PC-9 (cell line): Measurements from ENCODE around the gene TXNDC8. TPM values are rescaled to one million over a fixed set of nuclear protein-coding genes. Genes with fewer than 3 reads are reported as not detected.
"Not testable (repeated sequence)": the region's sequence is repeated elsewhere in the genome, so short reads cannot be mapped to it uniquely, and the experiment has no call there.

Experiments
- BruUV-seq: library from RNA; stranded (reverse); fragments of 400-500 nt; replicated peaks from 2 replicates; lab custom pipeline; 2021; lab: Mats Ljungman, UMichigan
- CTCF ChIA-PET: fragments of 300-600 bp; sonication (Branson Sonifier 250); formaldehyde crosslinking; loops from one replicate; lab custom pipeline; 2022; ENCODE audit warnings: antibody characterized with exemption; lab: Charles Lee
- POLR2A ChIA-PET: fragments of 300-600 bp; sonication (Branson Sonifier 250); formaldehyde crosslinking; loops from one replicate; lab custom pipeline; 2022; ENCODE audit warnings: antibody characterized with exemption; ENCODE audit not compliant: unreplicated experiment; lab: Charles Lee
- DNase-seq, 2 experiments: peaks; one replicate each; pipeline versions ENCODE4 v3.0.0 to v3.0.0-alpha.2; 2015 to 2022; ENCODE audit warnings: mixed read lengths in 1 of 2
- H2AFZ ChIP-seq: fragments of 200-600 bp; sonication (generic); 2 replicates; pipeline ENCODE4 v1.8.1; 2017; ENCODE audit warnings: antibody characterized with exemption
- H3F3A ChIP-seq: fragments of 200-600 bp; sonication (generic); 2 replicates; pipeline ENCODE4 v1.8.1; 2017; ENCODE audit warnings: antibody characterized with exemption, mild to moderate bottlenecking, low read depth; ENCODE audit not compliant: insufficient read depth
- H3K27ac ChIP-seq: fragments of 200-600 bp; sonication (generic); 2 replicates; pipeline ENCODE4 v1.6.1; 2016; ENCODE audit warnings: mixed run types
- H3K27me3 ChIP-seq: fragments of 200-600 bp; sonication (generic); 2 replicates; pipeline ENCODE4 v1.6.1; 2016; ENCODE audit warnings: low read depth, mixed run types; ENCODE audit not compliant: insufficient read depth
- H3K36me3 ChIP-seq: fragments of 200-600 bp; sonication (generic); 2 replicates; pipeline ENCODE4 v1.6.1; 2016; ENCODE audit warnings: low read depth, mixed run types
- H3K4me1 ChIP-seq: fragments of 200-600 bp; sonication (generic); replicated peaks from 2 replicates; pipeline ENCODE4 v1.6.1; 2016; ENCODE audit warnings: mixed run types; ENCODE audit not compliant: insufficient read depth
- H3K4me2 ChIP-seq: fragments of 200-600 bp; sonication (generic); 2 replicates; pipeline ENCODE4 v1.6.1; 2017; ENCODE audit warnings: mixed run types
- H3K4me3 ChIP-seq: fragments of 200-600 bp; sonication (generic); 2 replicates; pipeline ENCODE4 v1.6.1; 2016; ENCODE audit warnings: mixed run types
- H3K79me2 ChIP-seq: fragments of 200-600 bp; sonication (generic); 2 replicates; pipeline ENCODE4 v1.6.1; 2017; ENCODE audit warnings: low read depth, mixed run types
- H3K9me2 ChIP-seq: fragments of 200-600 bp; sonication (generic); 2 replicates; pipeline ENCODE4 v1.8.1; 2017; ENCODE audit warnings: mild to moderate bottlenecking; ENCODE audit not compliant: insufficient read depth
- H3K9me3 ChIP-seq: fragments of 200-600 bp; sonication (generic); 2 replicates; pipeline ENCODE4 v1.8.1; 2016; ENCODE audit warnings: low read depth; ENCODE audit not compliant: insufficient read depth
- H4K20me1 ChIP-seq: fragments of 200-600 bp; sonication (generic); 2 replicates; pipeline ENCODE4 v1.8.1; 2017; ENCODE audit not compliant: insufficient read depth
- EZH2 ChIP-seq: fragments of 200-600 bp; sonication (generic); IDR thresholded peaks from 2 replicates; pipeline ENCODE4 v1.8.0; 2017; ENCODE audit warnings: antibody characterized with exemption, low read depth
- intact Hi-C: fragments of 100-400 bp; cut with micrococcal nuclease; formaldehyde crosslinking; loops from one replicate; pipeline ENCODE4 v1.10.0; 2022; ENCODE audit not compliant: unreplicated experiment
- total RNA-seq: library from RNA; stranded (reverse); gene quantifications from 2 replicates; pipeline ENCODE4 v1.2.3, GENCODE V29; 2021
- TF ChIP-seq, protein P1 (sequence below): fragments of 200-600 bp; sonication (generic); conservative IDR thresholded peaks from 2 replicates; pipeline ENCODE4 v1.6.1; 2017; ENCODE audit warnings: mixed run types, antibody characterized with exemption, mild to moderate bottlenecking, moderate library complexity

The TXNDC8 gene
- total RNA-seq, 1 experiment from 2014 or later, result not detected

DNA sequence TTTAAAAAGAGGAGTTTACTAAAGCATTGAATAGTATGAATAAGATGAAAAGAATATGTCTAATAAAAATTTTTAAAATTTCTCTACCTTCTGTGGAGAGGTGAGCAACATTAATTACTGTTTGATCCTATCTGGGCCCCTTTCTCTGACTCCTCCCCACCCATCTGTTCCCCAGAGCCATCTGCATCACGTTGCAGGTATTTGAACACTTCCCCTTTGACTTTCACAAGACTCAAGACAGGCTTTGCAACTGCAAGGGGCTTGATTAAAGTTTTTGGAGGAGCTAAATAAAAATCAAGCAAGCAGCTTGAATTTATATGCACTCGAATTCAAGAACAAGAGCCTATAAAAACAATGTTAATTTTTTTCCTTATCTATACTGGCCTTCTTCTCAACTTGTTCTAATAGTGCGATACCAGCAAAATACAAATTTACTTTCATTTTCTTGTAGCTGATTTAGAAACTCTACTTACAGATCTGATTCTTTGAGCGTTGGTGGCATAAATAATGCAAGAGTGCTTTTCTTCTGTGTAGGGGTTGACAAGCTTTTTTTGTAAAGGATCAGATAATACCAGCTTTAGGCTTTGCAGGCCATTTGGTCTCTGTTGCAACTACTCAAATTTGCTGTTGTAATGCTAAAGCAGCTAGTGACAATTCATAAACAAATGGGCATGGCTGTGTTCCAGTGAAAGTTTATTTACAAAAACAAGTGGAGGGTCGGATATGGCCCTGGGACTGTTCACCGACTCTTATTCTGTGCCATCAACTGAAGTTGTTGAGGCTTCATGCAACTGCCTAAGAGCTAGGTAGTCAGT lies 21.2 kb downstream of the TXNDC8 start:
- H3K9me2 ChIP-seq, result no peaks in the 10 kb centered on the region
- POLR2A ChIA-PET, result no interaction called here
- TF ChIP-seq EZH2, result no peak
- TF ChIP-seq, protein P1, sequence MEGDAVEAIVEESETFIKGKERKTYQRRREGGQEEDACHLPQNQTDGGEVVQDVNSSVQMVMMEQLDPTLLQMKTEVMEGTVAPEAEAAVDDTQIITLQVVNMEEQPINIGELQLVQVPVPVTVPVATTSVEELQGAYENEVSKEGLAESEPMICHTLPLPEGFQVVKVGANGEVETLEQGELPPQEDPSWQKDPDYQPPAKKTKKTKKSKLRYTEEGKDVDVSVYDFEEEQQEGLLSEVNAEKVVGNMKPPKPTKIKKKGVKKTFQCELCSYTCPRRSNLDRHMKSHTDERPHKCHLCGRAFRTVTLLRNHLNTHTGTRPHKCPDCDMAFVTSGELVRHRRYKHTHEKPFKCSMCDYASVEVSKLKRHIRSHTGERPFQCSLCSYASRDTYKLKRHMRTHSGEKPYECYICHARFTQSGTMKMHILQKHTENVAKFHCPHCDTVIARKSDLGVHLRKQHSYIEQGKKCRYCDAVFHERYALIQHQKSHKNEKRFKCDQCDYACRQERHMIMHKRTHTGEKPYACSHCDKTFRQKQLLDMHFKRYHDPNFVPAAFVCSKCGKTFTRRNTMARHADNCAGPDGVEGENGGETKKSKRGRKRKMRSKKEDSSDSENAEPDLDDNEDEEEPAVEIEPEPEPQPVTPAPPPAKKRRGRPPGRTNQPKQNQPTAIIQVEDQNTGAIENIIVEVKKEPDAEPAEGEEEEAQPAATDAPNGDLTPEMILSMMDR, result no peak
- CTCF ChIA-PET, result no interaction called here
- no peaks in the 10 kb centered on the region for H3K27me3 ChIP-seq
- H4K20me1 ChIP-seq, result no peaks in the 10 kb centered on the region
- H3K79me2 ChIP-seq, result no peaks in the 10 kb centered on the region
- BruUV-seq, result no TSS peak
- H3K9me3 ChIP-seq, result peaks cover 5% of the 10 kb centered on the region
- no peaks in the 10 kb centered on the region for H3K4me1 ChIP-seq
- H3K4me3 ChIP-seq, result no peak overlapping the region
- H3K4me2 ChIP-seq, result no peak overlapping the region
- no peaks in the 10 kb centered on the region for H3K36me3 ChIP-seq
- H2AFZ ChIP-seq, result no peak overlapping the region
- intact Hi-C loops, result no loop called here
- no peak overlapping the region for H3K27ac ChIP-seq
- DNase-seq, result no peak
- H3F3A ChIP-seq, result no peaks in the 10 kb centered on the region

DNA sequence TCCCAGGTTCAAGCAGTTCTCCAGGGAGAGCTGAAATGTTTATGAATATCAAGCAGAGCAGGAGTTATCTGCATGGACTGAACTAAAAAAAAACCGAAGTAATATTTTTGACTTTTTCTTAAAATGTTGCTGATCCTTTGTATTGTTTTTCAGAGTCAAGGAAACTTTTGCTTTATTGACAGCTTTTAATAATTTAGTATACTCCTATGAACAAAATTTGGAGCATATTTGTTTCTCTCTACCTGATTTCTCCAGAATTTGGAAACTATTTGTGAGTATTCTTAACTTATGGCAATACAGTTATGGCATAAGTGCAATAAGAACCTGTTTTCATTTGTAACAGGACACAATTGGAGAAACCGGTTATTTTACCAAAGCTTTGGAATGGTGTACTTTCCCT lies 25.7 kb downstream of the TXNDC8 start:
- H3K4me1 ChIP-seq, BruUV-seq, H3K36me3 ChIP-seq, CTCF ChIA-PET, H2AFZ ChIP-seq, H3K9me3 ChIP-seq, H3K27me3 ChIP-seq, H3K27ac ChIP-seq, intact Hi-C loops, H3K4me3 ChIP-seq, POLR2A ChIA-PET, H4K20me1 ChIP-seq, H3K9me2 ChIP-seq, H3F3A ChIP-seq, H3K79me2 ChIP-seq, H3K4me2 ChIP-seq, DNase-seq: not testable (repeated sequence)

DNA sequence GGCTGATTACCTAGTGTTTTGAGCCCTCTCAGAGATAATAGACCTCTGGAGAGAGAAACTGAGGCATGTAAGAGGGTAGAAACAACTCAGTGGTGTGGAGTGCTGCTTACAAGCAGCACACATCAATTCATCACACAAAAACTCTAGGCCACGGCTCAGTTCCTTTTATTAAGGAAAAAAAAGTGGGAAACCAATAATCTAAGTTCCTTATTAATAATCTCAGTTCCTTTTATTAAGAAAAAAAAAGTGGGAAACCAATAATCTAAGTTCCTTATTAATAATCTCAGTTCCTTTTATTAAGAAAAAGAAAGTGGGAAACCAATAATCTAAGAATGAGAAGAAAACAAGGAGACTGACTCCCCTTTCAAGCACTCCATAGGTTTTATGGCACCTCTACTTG lies 28.0 kb downstream of the TXNDC8 start:
- no peaks in the 10 kb centered on the region for H3K27me3 ChIP-seq
- H3K36me3 ChIP-seq, result no peaks in the 10 kb centered on the region
- DNase-seq, result no peak
- H2AFZ ChIP-seq, result no peak overlapping the region
- H3K4me3 ChIP-seq, result no peak overlapping the region
- no peaks in the 10 kb centered on the region for H4K20me1 ChIP-seq
- CTCF ChIA-PET, result no interaction called here
- H3K9me2 ChIP-seq, result no peaks in the 10 kb centered on the region
- H3K4me2 ChIP-seq, result no peak overlapping the region
- intact Hi-C loops, result no loop called here
- H3K27ac ChIP-seq, result no peak overlapping the region
- TF ChIP-seq, protein P1, result no peak
- TF ChIP-seq EZH2, result no peak
- no peaks in the 10 kb centered on the region for H3F3A ChIP-seq
- peaks cover 5% of the 10 kb centered on the region for H3K9me3 ChIP-seq
- no peaks in the 10 kb centered on the region for H3K79me2 ChIP-seq
- no TSS peak for BruUV-seq
- POLR2A ChIA-PET, result no interaction called here
- H3K4me1 ChIP-seq, result no peaks in the 10 kb centered on the region
